Measurements from ENCODE around the gene PRKACB. TPM values are rescaled to one million over a fixed set of nuclear protein-coding genes. Genes with fewer than 3 reads are reported as not detected.

The PRKACB gene
- total RNA-seq, 4 donors from 2014 or later, result 18.7 to 23.5 (median 21.2) TPM

DNA sequence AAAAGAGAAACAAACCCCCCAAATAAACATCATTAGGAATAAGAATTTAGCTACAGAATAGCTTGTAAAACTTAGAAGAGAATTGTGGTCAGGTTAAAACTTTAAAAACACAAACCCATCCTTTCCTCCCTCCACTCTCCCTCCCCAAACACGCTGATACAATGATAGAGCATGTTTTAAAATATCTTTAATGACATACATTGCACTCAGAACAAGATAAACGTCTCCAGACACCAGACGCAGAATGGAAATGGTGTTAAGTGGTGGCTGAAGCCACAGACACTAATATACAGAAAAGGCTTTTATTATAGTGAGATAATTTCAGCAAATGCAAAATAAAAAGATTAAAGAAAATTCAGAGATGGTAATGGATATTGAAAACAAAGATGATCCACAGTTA lies 98.6 kb downstream of the PRKACB start:
- TF ChIP-seq, protein P1, sequence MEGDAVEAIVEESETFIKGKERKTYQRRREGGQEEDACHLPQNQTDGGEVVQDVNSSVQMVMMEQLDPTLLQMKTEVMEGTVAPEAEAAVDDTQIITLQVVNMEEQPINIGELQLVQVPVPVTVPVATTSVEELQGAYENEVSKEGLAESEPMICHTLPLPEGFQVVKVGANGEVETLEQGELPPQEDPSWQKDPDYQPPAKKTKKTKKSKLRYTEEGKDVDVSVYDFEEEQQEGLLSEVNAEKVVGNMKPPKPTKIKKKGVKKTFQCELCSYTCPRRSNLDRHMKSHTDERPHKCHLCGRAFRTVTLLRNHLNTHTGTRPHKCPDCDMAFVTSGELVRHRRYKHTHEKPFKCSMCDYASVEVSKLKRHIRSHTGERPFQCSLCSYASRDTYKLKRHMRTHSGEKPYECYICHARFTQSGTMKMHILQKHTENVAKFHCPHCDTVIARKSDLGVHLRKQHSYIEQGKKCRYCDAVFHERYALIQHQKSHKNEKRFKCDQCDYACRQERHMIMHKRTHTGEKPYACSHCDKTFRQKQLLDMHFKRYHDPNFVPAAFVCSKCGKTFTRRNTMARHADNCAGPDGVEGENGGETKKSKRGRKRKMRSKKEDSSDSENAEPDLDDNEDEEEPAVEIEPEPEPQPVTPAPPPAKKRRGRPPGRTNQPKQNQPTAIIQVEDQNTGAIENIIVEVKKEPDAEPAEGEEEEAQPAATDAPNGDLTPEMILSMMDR (IDR thresholded peaks at IDR 0.05), result no peak
- no peak for DNase-seq (ENCODE audit: low spot score)
- ATAC-seq (ENCODE audit: low FRiP score), result no peak

DNA sequence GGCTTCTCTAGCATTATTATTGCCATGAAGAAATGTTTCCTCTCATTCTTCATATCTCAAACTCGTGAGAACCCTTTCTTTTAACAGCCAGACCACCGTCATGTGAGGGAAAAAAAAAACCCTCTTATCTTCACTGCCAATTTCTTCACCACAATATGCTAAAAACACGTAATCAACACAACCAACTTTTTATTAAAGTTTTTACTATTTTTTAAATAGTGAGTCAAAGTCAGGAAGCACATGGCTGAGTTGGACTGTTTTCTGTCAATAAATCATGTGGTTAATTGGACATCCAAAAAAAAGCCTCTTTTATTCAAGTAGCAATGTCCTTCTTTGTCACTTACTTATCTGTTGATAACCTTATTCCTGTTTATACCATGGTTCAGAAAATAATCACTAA lies 101.5 kb downstream of the PRKACB start:
- DNase-seq (ENCODE audit: low spot score) (no peak), ATAC-seq (ENCODE audit: low FRiP score) (no peak)
- TF ChIP-seq, protein P1 (IDR thresholded peaks at IDR 0.05), result no peak

GRCh38 chr1:84246213-84246612 lies 102.1 kb downstream of the PRKACB start:
- ATAC-seq (ENCODE audit: low FRiP score) (no peak), DNase-seq (ENCODE audit: low spot score) (no peak)
- TF ChIP-seq, protein P1 (IDR thresholded peaks at IDR 0.05), result no peak

DNA sequence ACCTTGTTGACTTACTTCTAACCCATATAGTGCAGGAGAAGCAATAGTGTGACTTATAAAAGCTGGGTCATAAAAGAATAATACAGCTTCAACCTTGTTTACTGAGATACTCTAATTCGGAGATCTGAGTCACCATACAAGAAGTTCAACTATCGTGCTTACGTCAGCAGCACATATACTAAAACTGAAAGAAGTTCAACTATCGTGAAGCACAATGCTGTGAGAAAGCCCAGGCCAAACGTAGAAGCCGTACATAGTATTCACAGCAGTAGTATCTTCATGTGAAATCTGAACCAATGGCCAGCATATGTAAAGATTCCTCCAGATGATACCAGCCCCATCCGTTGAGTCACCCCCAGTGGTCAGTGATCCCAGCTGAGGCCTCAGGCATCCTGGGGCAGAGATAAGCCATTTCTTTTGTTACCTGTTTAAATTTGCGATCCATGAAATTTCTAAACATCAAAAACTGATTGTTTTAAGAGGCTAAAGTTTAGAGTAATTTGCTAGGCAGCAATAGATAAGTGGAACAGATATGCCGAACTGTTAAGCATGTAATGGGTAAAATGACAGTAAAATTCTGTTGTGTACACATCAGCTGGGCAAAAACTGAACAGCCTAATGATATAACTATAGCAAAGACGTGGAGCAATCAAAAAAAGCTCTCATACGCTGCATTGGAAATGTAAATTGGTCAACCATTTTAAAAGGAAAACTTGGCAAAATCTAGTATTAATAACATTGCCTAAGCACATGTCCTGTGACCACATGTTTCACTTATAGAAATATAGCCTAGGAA lies 103.6 kb downstream of the PRKACB start:
- DNase-seq (ENCODE audit: low spot score), result no peak
- TF ChIP-seq, protein P1 (IDR thresholded peaks at IDR 0.05), result no peak
- no peak for ATAC-seq (ENCODE audit: low FRiP score)

DNA sequence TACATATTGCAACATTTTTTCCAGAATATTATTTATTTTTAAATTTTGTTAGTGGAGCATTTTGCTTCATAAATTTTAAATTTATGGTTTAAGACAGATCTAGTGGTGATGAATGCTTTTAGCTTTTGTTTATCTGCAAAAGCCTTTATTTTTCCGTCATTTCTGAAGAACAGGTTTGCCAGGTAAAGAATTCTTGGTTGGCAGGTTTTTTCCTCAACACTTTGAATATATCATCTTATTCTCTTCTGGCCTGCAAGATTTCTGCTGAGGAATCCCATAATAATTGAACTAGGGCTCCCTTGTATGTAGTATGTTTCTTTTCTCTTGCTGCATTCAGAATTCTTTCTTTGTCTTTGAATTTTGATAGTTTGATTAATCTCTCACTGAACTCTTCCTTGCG lies 106.6 kb downstream of the PRKACB start:
- no peak for DNase-seq (ENCODE audit: low spot score)
- no peak for ATAC-seq (ENCODE audit: low FRiP score)
- TF ChIP-seq, protein P1 (IDR thresholded peaks at IDR 0.05), result no peak

DNA sequence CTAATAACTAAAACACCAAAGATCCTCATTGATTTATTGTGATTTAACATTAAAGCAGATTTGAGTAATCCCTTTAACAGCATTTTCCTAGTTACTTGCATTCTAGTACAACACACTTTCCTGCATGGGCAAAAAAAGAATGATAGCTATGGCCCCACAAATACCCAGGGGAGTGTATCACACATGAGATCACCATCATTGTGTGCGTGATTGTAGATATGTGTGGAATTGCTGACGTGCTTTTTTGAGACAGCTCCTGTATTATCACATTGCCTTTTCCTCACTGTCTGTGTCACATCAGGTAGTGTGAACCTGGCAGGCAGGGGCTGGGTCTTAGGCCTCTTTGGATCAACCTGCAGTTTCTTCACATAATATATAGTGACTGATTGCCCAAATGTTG lies 109.0 kb downstream of the PRKACB start:
- TF ChIP-seq, protein P1 (IDR thresholded peaks at IDR 0.05), result no peak
- ATAC-seq (ENCODE audit: low FRiP score) (no peak), DNase-seq (ENCODE audit: low spot score) (no peak)

DNA sequence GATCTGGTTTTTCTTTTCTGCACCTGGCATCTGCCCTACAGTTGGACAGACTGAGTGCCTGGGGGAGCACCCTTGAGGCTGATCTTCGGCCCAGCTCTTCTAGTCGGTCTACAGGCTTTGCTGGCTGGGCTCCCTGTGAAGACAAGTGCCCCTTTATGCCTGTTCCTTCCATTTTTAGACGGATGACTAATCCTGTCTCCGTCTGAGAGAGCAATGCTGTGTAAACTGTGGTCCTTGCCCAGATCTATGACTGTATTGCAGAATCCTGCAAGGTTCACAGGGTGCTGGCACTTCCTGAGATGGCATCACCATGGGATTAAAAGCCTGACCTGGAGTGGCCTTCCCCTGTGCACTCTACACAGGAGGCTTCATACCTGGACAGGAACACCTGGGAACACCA lies 109.8 kb downstream of the PRKACB start:
- no peak for DNase-seq (ENCODE audit: low spot score)

More for the DNA sequence above, 109.8 kb downstream of the PRKACB start:
- TF ChIP-seq, protein P1 (IDR thresholded peaks at IDR 0.05), result no peak
- ATAC-seq (ENCODE audit: low FRiP score), result no peak

Measured in omental fat pad (tissue), 4 donors.